Measurements from ENCODE around the gene ZIM2.

Gene ZIM2

GRCh38 chr19:56840451-56841192 lies at the start of gene ZIM2, which contains the start of gene PEG3:
Gene ZIM2, minus strand, starts transcription at chr19:56840726. Its CDS starts 16,449 bp downstream, at chr19:56824277.
Gene PEG3, minus strand, starts transcription at chr19:56840726. Its CDS starts 16,071 bp downstream, at chr19:56824655.
- peak within 1 kb of the TSS in 1 of 2 donors; percentile 42 for H3K27ac ChIP-seq (ENCODE audit: low read depth in 2 of 2, low read length in 2 of 2)

GRCh38 chr19:56885173-56885985 lies 44.9 kb upstream of the ZIM2 start:
- H3K4me1 ChIP-seq (ENCODE audit: control insufficient read depth in 2 of 2, insufficient read depth in 2 of 2, low read length in 2 of 2), result no peaks in the 10 kb centered on the region
- no peaks in the 10 kb centered on the region for H3K36me3 ChIP-seq (ENCODE audit: control insufficient read depth in 2 of 2, insufficient read depth in 2 of 2, low read length in 2 of 2)
- H3K9ac ChIP-seq (ENCODE audit: low read depth in 1 of 2, low read length in 2 of 2), result no peak overlapping the region
- H3K27ac ChIP-seq (ENCODE audit: low read depth in 2 of 2, low read length in 2 of 2), result no peak overlapping the region
- no peak overlapping the region for H3K4me3 ChIP-seq (ENCODE audit: low read length in 2 of 2)
- no peaks in the 10 kb centered on the region for H3K27me3 ChIP-seq (ENCODE audit: control insufficient read depth in 2 of 2, insufficient read depth in 2 of 2, low read length in 2 of 2)
- peaks cover 0 to 2% of the 10 kb centered on the region in 2 donors for H3K9me3 ChIP-seq (ENCODE audit: control insufficient read depth in 2 of 2, low read length in 2 of 2)

More at GRCh38 chr19:56840451-56841192, at the start of gene ZIM2, which contains the start of gene PEG3:
- Histone ChIP-seq H3K4me1 (ENCODE audit: control insufficient read depth in 2 of 2, insufficient read depth in 2 of 2, low read length in 2 of 2) (no peaks in the 10 kb centered on the region), H3K36me3 (ENCODE audit: control insufficient read depth in 2 of 2, insufficient read depth in 2 of 2, low read length in 2 of 2) (no peaks in the 10 kb centered on the region), H3K27me3 (ENCODE audit: control insufficient read depth in 2 of 2, insufficient read depth in 2 of 2, low read length in 2 of 2) (no peaks in the 10 kb centered on the region), H3K9me3 (ENCODE audit: control insufficient read depth in 2 of 2, low read length in 2 of 2) (peaks cover 3 to 6% of the 10 kb centered on the region in 2 donors), H3K4me3 (ENCODE audit: low read length in 2 of 2) (peak within 1 kb of the TSS; percentile 26 to 35), H3K9ac (ENCODE audit: low read depth in 1 of 2, low read length in 2 of 2) (no peak within 1 kb of the TSS)

- no peak overlapping the region for H3K9ac ChIP-seq (ENCODE audit: low read depth in 1 of 2, low read length in 2 of 2)
- peaks cover 0 to 2% of the 10 kb centered on the region in 2 donors for H3K9me3 ChIP-seq (ENCODE audit: control insufficient read depth in 2 of 2, low read length in 2 of 2)
- no peaks in the 10 kb centered on the region for H3K4me1 ChIP-seq (ENCODE audit: control insufficient read depth in 2 of 2, insufficient read depth in 2 of 2, low read length in 2 of 2)
- no peaks in the 10 kb centered on the region for H3K36me3 ChIP-seq (ENCODE audit: control insufficient read depth in 2 of 2, insufficient read depth in 2 of 2, low read length in 2 of 2)
- no peaks in the 10 kb centered on the region for H3K27me3 ChIP-seq (ENCODE audit: control insufficient read depth in 2 of 2, insufficient read depth in 2 of 2, low read length in 2 of 2)
- H3K4me3 ChIP-seq (ENCODE audit: low read length in 2 of 2), result no peak overlapping the region
- no peak overlapping the region for H3K27ac ChIP-seq (ENCODE audit: low read depth in 2 of 2, low read length in 2 of 2)
Observed at GRCh38 chr19:56884441-56884840, 43.9 kb upstream of the ZIM2 start.

GRCh38 chr19:56880592-56881190 lies 40.2 kb upstream of the ZIM2 start:
- Histone ChIP-seq H3K27ac (ENCODE audit: low read depth in 2 of 2, low read length in 2 of 2) (no peak overlapping the region), H3K27me3 (ENCODE audit: control insufficient read depth in 2 of 2, insufficient read depth in 2 of 2, low read length in 2 of 2) (no peaks in the 10 kb centered on the region), H3K9me3 (ENCODE audit: control insufficient read depth in 2 of 2, low read length in 2 of 2) (peaks cover 0 to 1% of the 10 kb centered on the region in 2 donors), H3K4me1 (ENCODE audit: control insufficient read depth in 2 of 2, insufficient read depth in 2 of 2, low read length in 2 of 2) (no peaks in the 10 kb centered on the region), H3K4me3 (ENCODE audit: low read length in 2 of 2) (no peak overlapping the region), H3K36me3 (ENCODE audit: control insufficient read depth in 2 of 2, insufficient read depth in 2 of 2, low read length in 2 of 2) (no peaks in the 10 kb centered on the region), H3K9ac (ENCODE audit: low read depth in 1 of 2, low read length in 2 of 2) (no peak overlapping the region)

- Histone ChIP-seq H3K4me1 (ENCODE audit: control insufficient read depth in 2 of 2, insufficient read depth in 2 of 2, low read length in 2 of 2) (no peaks in the 10 kb centered on the region), H3K27me3 (ENCODE audit: control insufficient read depth in 2 of 2, insufficient read depth in 2 of 2, low read length in 2 of 2) (no peaks in the 10 kb centered on the region), H3K9ac (ENCODE audit: low read depth in 1 of 2, low read length in 2 of 2) (no peak overlapping the region), H3K27ac (ENCODE audit: low read depth in 2 of 2, low read length in 2 of 2) (no peak overlapping the region), H3K9me3 (ENCODE audit: control insufficient read depth in 2 of 2, low read length in 2 of 2) (peaks cover 3 to 6% of the 10 kb centered on the region in 2 donors), H3K36me3 (ENCODE audit: control insufficient read depth in 2 of 2, insufficient read depth in 2 of 2, low read length in 2 of 2) (no peaks in the 10 kb centered on the region), H3K4me3 (ENCODE audit: low read length in 2 of 2) (no peak overlapping the region)
Observed at GRCh38 chr19:56877069-56877715, 36.7 kb upstream of the ZIM2 start.

- Histone ChIP-seq H3K4me3 (ENCODE audit: low read length in 2 of 2) (no peak overlapping the region), H3K27ac (ENCODE audit: low read depth in 2 of 2, low read length in 2 of 2) (no peak overlapping the region), H3K27me3 (ENCODE audit: control insufficient read depth in 2 of 2, insufficient read depth in 2 of 2, low read length in 2 of 2) (no peaks in the 10 kb centered on the region), H3K4me1 (ENCODE audit: control insufficient read depth in 2 of 2, insufficient read depth in 2 of 2, low read length in 2 of 2) (no peaks in the 10 kb centered on the region), H3K36me3 (ENCODE audit: control insufficient read depth in 2 of 2, insufficient read depth in 2 of 2, low read length in 2 of 2) (no peaks in the 10 kb centered on the region), H3K9ac (ENCODE audit: low read depth in 1 of 2, low read length in 2 of 2) (no peak overlapping the region), H3K9me3 (ENCODE audit: control insufficient read depth in 2 of 2, low read length in 2 of 2) (peaks cover 3 to 6% of the 10 kb centered on the region in 2 donors)
Observed at GRCh38 chr19:56875717-56876116, 35.2 kb upstream of the ZIM2 start.

GRCh38 chr19:56874530-56874929 lies 34.0 kb upstream of the ZIM2 start:
- Histone ChIP-seq H3K4me1 (ENCODE audit: control insufficient read depth in 2 of 2, insufficient read depth in 2 of 2, low read length in 2 of 2) (no peaks in the 10 kb centered on the region), H3K27ac (ENCODE audit: low read depth in 2 of 2, low read length in 2 of 2) (no peak overlapping the region), H3K36me3 (ENCODE audit: control insufficient read depth in 2 of 2, insufficient read depth in 2 of 2, low read length in 2 of 2) (no peaks in the 10 kb centered on the region), H3K9ac (ENCODE audit: low read depth in 1 of 2, low read length in 2 of 2) (no peak overlapping the region), H3K9me3 (ENCODE audit: control insufficient read depth in 2 of 2, low read length in 2 of 2) (peaks cover 3 to 8% of the 10 kb centered on the region in 2 donors), H3K27me3 (ENCODE audit: control insufficient read depth in 2 of 2, insufficient read depth in 2 of 2, low read length in 2 of 2) (no peaks in the 10 kb centered on the region), H3K4me3 (ENCODE audit: low read length in 2 of 2) (no peak overlapping the region)

GRCh38 chr19:56873493-56873892 lies 33.0 kb upstream of the ZIM2 start:
- Histone ChIP-seq H3K27ac (ENCODE audit: low read depth in 2 of 2, low read length in 2 of 2) (no peak overlapping the region), H3K9ac (ENCODE audit: low read depth in 1 of 2, low read length in 2 of 2) (no peak overlapping the region), H3K9me3 (ENCODE audit: control insufficient read depth in 2 of 2, low read length in 2 of 2) (peaks cover 3 to 9% of the 10 kb centered on the region in 2 donors), H3K4me3 (ENCODE audit: low read length in 2 of 2) (no peak overlapping the region), H3K27me3 (ENCODE audit: control insufficient read depth in 2 of 2, insufficient read depth in 2 of 2, low read length in 2 of 2) (no peaks in the 10 kb centered on the region), H3K4me1 (ENCODE audit: control insufficient read depth in 2 of 2, insufficient read depth in 2 of 2, low read length in 2 of 2) (no peaks in the 10 kb centered on the region), H3K36me3 (ENCODE audit: control insufficient read depth in 2 of 2, insufficient read depth in 2 of 2, low read length in 2 of 2) (no peaks in the 10 kb centered on the region)

GRCh38 chr19:56869886-56870285 lies 29.4 kb upstream of the ZIM2 start:
- Histone ChIP-seq H3K9me3 (ENCODE audit: control insufficient read depth in 2 of 2, low read length in 2 of 2) (peaks cover 3% of the 10 kb centered on the region in 2 donors), H3K27ac (ENCODE audit: low read depth in 2 of 2, low read length in 2 of 2) (no peak overlapping the region), H3K36me3 (ENCODE audit: control insufficient read depth in 2 of 2, insufficient read depth in 2 of 2, low read length in 2 of 2) (no peaks in the 10 kb centered on the region), H3K9ac (ENCODE audit: low read depth in 1 of 2, low read length in 2 of 2) (no peak overlapping the region), H3K4me3 (ENCODE audit: low read length in 2 of 2) (no peak overlapping the region), H3K27me3 (ENCODE audit: control insufficient read depth in 2 of 2, insufficient read depth in 2 of 2, low read length in 2 of 2) (no peaks in the 10 kb centered on the region), H3K4me1 (ENCODE audit: control insufficient read depth in 2 of 2, insufficient read depth in 2 of 2, low read length in 2 of 2) (no peaks in the 10 kb centered on the region)

Data from mucosa of rectum (tissue), 2 donors.